PC-3 (cell line): ENCODE data around the gene IFNAR1. TPM values are rescaled to one million over a fixed set of nuclear protein-coding genes. Genes with fewer than 3 reads are reported as not detected.

ENCODE experiments used
- ATAC-seq: fragments of 200-7000 bp; cut with Tn5 transposase; 2 replicates; pipeline ENCODE4 v1.9.1; 2020; ENCODE audit warnings: mild to moderate bottlenecking, moderate library complexity
- BruUV-seq: library from RNA; stranded (reverse); fragments of 400-500 nt; replicated peaks from 2 replicates; lab custom pipeline; 2021; lab: Mats Ljungman, UMichigan
- CTCF ChIA-PET: fragments of 300-600 bp; sonication (Branson Sonifier 250); formaldehyde crosslinking; loops from one replicate; lab custom pipeline; 2022; ENCODE audit warnings: antibody characterized with exemption; lab: Charles Lee
- POLR2A ChIA-PET: fragments of 300-600 bp; sonication (Branson Sonifier 250); formaldehyde crosslinking; loops from one replicate; lab custom pipeline; 2022; ENCODE audit warnings: antibody characterized with exemption; ENCODE audit not compliant: unreplicated experiment; lab: Charles Lee
- DNase-seq: peaks from one replicate; pipeline ENCODE4 v3.0.0-alpha.2; 2015
- H2AFZ ChIP-seq: fragments of 300-600 bp; sonication (generic); 2 replicates; pipeline ENCODE4 v1.6.0; 2016; ENCODE audit warnings: antibody characterized with exemption, low read length
- H3F3A ChIP-seq: fragments of 300-600 bp; sonication (generic); one replicate; pipeline ENCODE4 v1.6.0; 2017; ENCODE audit warnings: antibody characterized with exemption, low read length, control low read depth, mild to moderate bottlenecking; ENCODE audit not compliant: unreplicated experiment
- H3K27ac ChIP-seq: fragments of 300-600 bp; sonication (generic); 2 replicates; pipeline ENCODE4 v1.5.1; 2016; ENCODE audit warnings: mild to moderate bottlenecking, low read length
- H3K27me3 ChIP-seq: fragments of 300-600 bp; sonication (generic); 2 replicates; pipeline ENCODE4 v1.6.1; 2016; ENCODE audit warnings: low read length, mixed read lengths
- H3K36me3 ChIP-seq: fragments of 300-600 bp; sonication (generic); 2 replicates; pipeline ENCODE4 v1.6.1; 2016; ENCODE audit warnings: low read depth, mixed run types, low read length, mixed read lengths
- H3K4me1 ChIP-seq: fragments of 300-600 bp; sonication (generic); 2 replicates; pipeline ENCODE4 v1.5.1; 2016; ENCODE audit warnings: low read length; ENCODE audit not compliant: insufficient read depth
- H3K4me2 ChIP-seq: fragments of 300-600 bp; sonication (generic); 2 replicates; pipeline ENCODE4 v1.6.0; 2016; ENCODE audit warnings: low read length
- H3K4me3 ChIP-seq: fragments of 300-600 bp; sonication (generic); 2 replicates; pipeline ENCODE4 v1.5.1; 2016; ENCODE audit warnings: mild to moderate bottlenecking, low read length, mixed read lengths
- H3K79me2 ChIP-seq: fragments of 300-600 bp; sonication (generic); 2 replicates; pipeline ENCODE4 v1.6.1; 2017; ENCODE audit warnings: low read length, mixed read lengths
- H3K9ac ChIP-seq: fragments of 300-600 bp; sonication (generic); 2 replicates; pipeline ENCODE4 v1.6.0; 2016; ENCODE audit warnings: mild to moderate bottlenecking, low read length
- H3K9me2 ChIP-seq: fragments of 300-600 bp; sonication (generic); replicated peaks from 2 replicates; pipeline ENCODE4 v1.6.1; 2016; ENCODE audit warnings: mixed run types, low read length, mixed read lengths
- H3K9me3 ChIP-seq: fragments of 300-600 bp; sonication (generic); 2 replicates; pipeline ENCODE4 v1.6.1; 2016; ENCODE audit warnings: low read length, mixed read lengths
- H4K20me1 ChIP-seq: fragments of 300-600 bp; sonication (generic); 2 replicates; pipeline ENCODE4 v1.6.1; 2016; ENCODE audit warnings: low read length, mixed read lengths
- EZH2 ChIP-seq: fragments of 300-600 bp; sonication (generic); IDR thresholded peaks from one replicate; pipeline ENCODE4 v1.6.1; 2017; ENCODE audit warnings: antibody characterized with exemption, mild to moderate bottlenecking, low read length; ENCODE audit not compliant: unreplicated experiment
- EZH2phosphoT487 ChIP-seq: fragments of 300-600 bp; sonication (generic); IDR thresholded peaks from 2 replicates; pipeline ENCODE4 v1.6.1; 2018; ENCODE audit warnings: mild to moderate bottlenecking, antibody characterized with exemption, low read length, borderline replicate concordance
- intact Hi-C: fragments of 100-400 bp; cut with micrococcal nuclease; formaldehyde crosslinking; loops from 2 replicates; pipeline ENCODE4 v1.9.0; 2023
- total RNA-seq: library from RNA; depleted of rRNA; stranded (reverse); fragments of >200 nt; gene quantifications from 2 replicates; pipeline ENCODE4 v1.2.3, GENCODE V29; 2014
- TF ChIP-seq, protein P1 (sequence below): fragments of 300-600 bp; sonication (generic); conservative IDR thresholded peaks from 2 replicates; pipeline ENCODE4 v1.5.1; 2017; ENCODE audit warnings: antibody characterized with exemption, low read depth, mild to moderate bottlenecking, low read length

The IFNAR1 gene
- total RNA-seq, 1 experiment from 2014 or later = 13.2 TPM

DNA sequence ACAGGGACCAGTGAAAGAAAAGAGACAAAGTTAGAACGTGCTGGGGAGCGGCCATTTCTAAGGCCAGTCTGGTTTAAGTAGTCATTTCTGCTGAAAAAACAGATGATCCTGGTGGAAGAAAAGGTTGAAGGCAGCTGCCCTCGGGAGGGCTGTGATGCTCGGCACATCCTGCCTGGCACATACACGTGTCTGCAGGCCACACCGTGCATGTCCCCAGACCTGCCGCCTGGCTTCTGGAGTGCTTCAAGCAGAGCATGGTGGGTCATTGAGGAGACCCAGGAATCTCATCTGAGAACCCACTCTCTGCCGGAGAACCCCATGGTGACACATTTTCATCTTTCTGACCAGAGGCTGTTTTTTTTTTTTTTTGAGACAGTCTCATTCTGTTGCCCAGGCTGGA, 32.4 kb downstream of the IFNAR1 start:
- POLR2A ChIA-PET = no interaction called here
- TF ChIP-seq EZH2phosphoT487 (no peak), EZH2 (no peak)
- TF ChIP-seq, protein P1, sequence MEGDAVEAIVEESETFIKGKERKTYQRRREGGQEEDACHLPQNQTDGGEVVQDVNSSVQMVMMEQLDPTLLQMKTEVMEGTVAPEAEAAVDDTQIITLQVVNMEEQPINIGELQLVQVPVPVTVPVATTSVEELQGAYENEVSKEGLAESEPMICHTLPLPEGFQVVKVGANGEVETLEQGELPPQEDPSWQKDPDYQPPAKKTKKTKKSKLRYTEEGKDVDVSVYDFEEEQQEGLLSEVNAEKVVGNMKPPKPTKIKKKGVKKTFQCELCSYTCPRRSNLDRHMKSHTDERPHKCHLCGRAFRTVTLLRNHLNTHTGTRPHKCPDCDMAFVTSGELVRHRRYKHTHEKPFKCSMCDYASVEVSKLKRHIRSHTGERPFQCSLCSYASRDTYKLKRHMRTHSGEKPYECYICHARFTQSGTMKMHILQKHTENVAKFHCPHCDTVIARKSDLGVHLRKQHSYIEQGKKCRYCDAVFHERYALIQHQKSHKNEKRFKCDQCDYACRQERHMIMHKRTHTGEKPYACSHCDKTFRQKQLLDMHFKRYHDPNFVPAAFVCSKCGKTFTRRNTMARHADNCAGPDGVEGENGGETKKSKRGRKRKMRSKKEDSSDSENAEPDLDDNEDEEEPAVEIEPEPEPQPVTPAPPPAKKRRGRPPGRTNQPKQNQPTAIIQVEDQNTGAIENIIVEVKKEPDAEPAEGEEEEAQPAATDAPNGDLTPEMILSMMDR = no peak
- CTCF ChIA-PET = no interaction called here
- Histone ChIP-seq H3K4me1 (peaks cover 23% of the 10 kb centered on the region), H4K20me1 (no peaks in the 10 kb centered on the region), H3K79me2 (no peaks in the 10 kb centered on the region), H3K9me3 (no peaks in the 10 kb centered on the region), H3K4me3 (no peak overlapping the region), H3F3A (no peaks in the 10 kb centered on the region), H3K9me2 (no peaks in the 10 kb centered on the region), H3K36me3 (peaks cover 12% of the 10 kb centered on the region; the same call in 1 of the 2 replicates), H3K4me2 (no peak overlapping the region), H3K9ac (no peak overlapping the region), H2AFZ (no peak overlapping the region), H3K27me3 (no peaks in the 10 kb centered on the region), H3K27ac (no peak overlapping the region)
- no TSS peak for BruUV-seq
- ATAC-seq (no peak), DNase-seq (no peak)
- intact Hi-C loops = no loop called here

DNA sequence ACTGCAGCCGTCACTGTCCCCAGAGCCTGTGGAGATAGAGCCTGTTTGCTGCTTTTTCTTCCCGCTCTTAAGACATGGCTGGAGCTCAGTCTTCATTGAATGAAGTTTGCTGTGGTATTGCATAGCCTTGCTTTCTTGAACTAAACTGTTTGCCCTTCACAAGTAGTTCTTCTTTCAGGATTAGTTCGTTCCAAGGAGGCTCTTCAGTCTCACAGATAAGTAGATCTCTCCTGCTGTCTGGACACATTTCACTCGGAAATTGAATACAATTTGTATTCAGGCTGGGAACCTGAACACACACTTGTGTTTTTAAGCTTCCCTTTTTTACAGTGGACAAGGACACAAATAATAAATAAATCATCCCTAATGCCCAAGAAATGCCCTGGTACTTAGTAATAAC, 34.7 kb downstream of the IFNAR1 start:
- Histone ChIP-seq H3K9me3 (no peaks in the 10 kb centered on the region), H3K27ac (peak overlapping the region; percentile 68), H3K79me2 (no peaks in the 10 kb centered on the region), H3K27me3 (no peaks in the 10 kb centered on the region), H3K9me2 (no peaks in the 10 kb centered on the region), H2AFZ (no peak overlapping the region), H3K9ac (no peak overlapping the region), H3K36me3 (peaks cover 12% of the 10 kb centered on the region; the same call in 1 of the 2 replicates), H4K20me1 (no peaks in the 10 kb centered on the region), H3K4me2 (no peak overlapping the region), H3K4me1 (peaks cover 23% of the 10 kb centered on the region), H3F3A (no peaks in the 10 kb centered on the region), H3K4me3 (no peak overlapping the region)
- no peak for DNase-seq
- intact Hi-C loops = no loop called here
- no TSS peak for BruUV-seq
- ChIA-PET CTCF (no interaction called here), POLR2A (no interaction called here)
- TF ChIP-seq, protein P1 = no peak
- TF ChIP-seq EZH2phosphoT487 (no peak), EZH2 (no peak)
- ATAC-seq = no peak

DNA sequence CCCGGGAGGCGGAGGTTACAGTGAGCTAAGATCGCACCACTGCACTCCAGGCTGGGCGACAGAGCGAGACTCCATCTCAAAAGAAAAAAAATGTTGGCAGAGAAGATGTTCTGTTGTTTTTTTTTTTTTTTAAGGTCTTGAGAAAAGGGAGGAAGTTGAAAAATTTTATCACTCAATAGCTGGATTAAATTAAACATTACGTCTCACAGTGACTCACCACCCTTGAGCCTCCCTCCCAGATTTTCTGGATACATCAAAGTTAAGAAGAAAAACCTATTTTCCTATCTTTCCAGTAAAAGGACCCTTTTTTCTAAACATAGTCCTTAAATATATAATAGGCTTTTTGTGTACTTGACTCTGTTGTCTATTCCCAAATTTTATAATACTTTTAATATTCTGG, 35.5 kb downstream of the IFNAR1 start:
- Histone ChIP-seq H3K4me3 (no peak overlapping the region), H3K9me2 (no peaks in the 10 kb centered on the region), H3K4me2 (peak overlapping the region; percentile 70), H3F3A (no peaks in the 10 kb centered on the region), H3K9me3 (no peaks in the 10 kb centered on the region), H3K4me1 (peaks cover 23% of the 10 kb centered on the region), H2AFZ (no peak overlapping the region), H3K79me2 (no peaks in the 10 kb centered on the region), H3K9ac (peak overlapping the region; percentile 30), H4K20me1 (no peaks in the 10 kb centered on the region), H3K27ac (peak overlapping the region; percentile 68), H3K36me3 (peaks cover 11% of the 10 kb centered on the region; the same call in 1 of the 2 replicates), H3K27me3 (no peaks in the 10 kb centered on the region)
- ChIA-PET POLR2A (interaction anchor here (0.6 to 0.7 kb wide), 2 partner anchors 13 to 81 kb away, joined by 11 to 13 read pairs; no protein-coding TSS in a partner anchor), CTCF (interaction anchor here (0.5 to 2.9 kb wide), 12 partner anchors 14 to 967 kb away, joined by 3 to 22 read pairs (median 4); partner anchors contain the start of genes IL10RB and TMEM50B)
- no TSS peak for BruUV-seq
- peak; percentile 59 for DNase-seq
- intact Hi-C loops = loop anchor here (1.0 to 2.0 kb wide), 4 partner anchors 45 to 156 kb away; no protein-coding TSS in a partner anchor
- ATAC-seq = peak; percentile 45
- no peak for TF ChIP-seq EZH2
